T-cell (primary cell): ENCODE data around the gene CCDC3. TPM values are rescaled to one million over a fixed set of nuclear protein-coding genes. Genes with fewer than 3 reads are reported as not detected.

Source experiments
- ATAC-seq, 4 experiments: fragments of 200-7000 bp in 3 of 4; fragments of 150-1000 bp in 1 of 4; cut with Tn5 transposase; replicated peaks in 1 of 4; 1 replicate in 3 of 4; 2 replicates in 1 of 4; pipeline ENCODE4 v1.10.0; 2021; ENCODE audit warnings: moderate library complexity in 3 of 4, mild to moderate bottlenecking in 2 of 4, moderate number of reproducible peaks in 1 of 4
- CTCF ChIA-PET, 2 donors: fragments of 300-600 bp; sonication (Branson Sonifier 250); formaldehyde crosslinking; loops; one replicate each; lab custom pipeline; 2022; ENCODE audit warnings: antibody characterized with exemption in 2 of 2; lab: Charles Lee
- POLR2A ChIA-PET, 2 donors: fragments of 300-600 bp; sonication (Branson Sonifier 250); formaldehyde crosslinking; loops; one replicate each; lab custom pipeline; 2022; ENCODE audit warnings: antibody characterized with exemption in 2 of 2; lab: Charles Lee
- DNase-seq, 35 experiments: peaks; one replicate each; pipeline versions ENCODE4 v3.0.0 to v3.0.0-alpha.2; 2013 to 2023
- H3K27ac ChIP-seq: one replicate; pipeline ENCODE4 v1.5.1; 2013; ENCODE audit warnings: low read length
- H3K27me3 ChIP-seq, 2 experiments: replicated peaks in 1 of 2; 1 replicate in 1 of 2; 2 replicates in 1 of 2; pipeline versions ENCODE4 v1.6.1 to v1.7.0; 2013; ENCODE audit warnings: low read length in 1 of 2, mixed read lengths in 1 of 2; ENCODE audit not compliant: control insufficient read depth in 2 of 2, insufficient read depth in 2 of 2; ENCODE audit errors: extremely low read depth in 1 of 2
- H3K36me3 ChIP-seq, 2 donors: 1 replicate in 1 of 2; 2 replicates in 1 of 2; pipeline versions ENCODE4 v1.6.1 to v1.7.0; 2013; ENCODE audit warnings: low read length in 1 of 2; ENCODE audit not compliant: control insufficient read depth in 2 of 2, insufficient read depth in 1 of 2; ENCODE audit errors: extremely low read depth in 1 of 2
- H3K4me1 ChIP-seq, 2 experiments: 1 replicate in 1 of 2; 2 replicates in 1 of 2; pipeline versions ENCODE4 v1.6.1 to v1.7.0; 2013; ENCODE audit warnings: low read length in 2 of 2, mixed read lengths in 1 of 2; ENCODE audit not compliant: insufficient read depth in 2 of 2, control insufficient read depth in 1 of 2; ENCODE audit errors: extremely low read depth in 1 of 2
- H3K4me3 ChIP-seq, 2 donors: 1 replicate in 1 of 2; 2 replicates in 1 of 2; pipeline versions ENCODE4 v1.5.1 to v1.7.0; 2013; ENCODE audit warnings: mild to moderate bottlenecking in 2 of 2, low read length in 1 of 2, moderate library complexity in 1 of 2; ENCODE audit not compliant: control insufficient read depth in 1 of 2; ENCODE audit errors: extremely low read depth in 1 of 2
- H3K9me3 ChIP-seq: 2 replicates; pipeline ENCODE4 v1.7.0; 2013
- H3K27ac Mint-ChIP-seq, 2 donors: one replicate each; pipeline ENCODE4 v1.8.0; 2020 to 2021; ENCODE audit warnings: mild to moderate bottlenecking in 2 of 2, mixed read lengths in 2 of 2
- H3K27me3 Mint-ChIP-seq, 2 donors: one replicate each; pipeline ENCODE4 v1.8.0; 2021 to 2022; ENCODE audit warnings: mixed read lengths in 2 of 2
- H3K36me3 Mint-ChIP-seq: one replicate; pipeline ENCODE4 v1.8.0; 2021; ENCODE audit warnings: mixed read lengths
- H3K4me1 Mint-ChIP-seq, 3 donors: one replicate each; pipeline ENCODE4 v1.8.0; 2020 to 2022; ENCODE audit warnings: mixed read lengths in 3 of 3, mild to moderate bottlenecking in 1 of 3
- H3K4me3 Mint-ChIP-seq, 3 donors: one replicate each; pipeline ENCODE4 v1.8.0; 2020 to 2022; ENCODE audit warnings: mild to moderate bottlenecking in 3 of 3, mixed read lengths in 3 of 3, moderate library complexity in 3 of 3
- H3K9me3 Mint-ChIP-seq, 3 donors: one replicate each; pipeline ENCODE4 v1.8.0; 2020 to 2022; ENCODE audit warnings: mixed read lengths in 3 of 3
- WGBS: methylation state at CpG from one replicate; pipeline ENCODE4 v1.1.5; 2013; ENCODE audit warnings: missing lambda C conversion rate; ENCODE audit not compliant: insufficient coverage; 5-methylcytosine and 5-hydroxymethylcytosine counted together
- total RNA-seq, 35 experiments: library from RNA in 6 of 35; stranded (reverse) in 6 of 35; fragments of 120-200 nt in 1 of 35; gene quantifications; one replicate each; pipeline versions ENCODE4 v1.2.1 to v1.2.4 and lab custom pipeline; 2013 to 2026

Gene CCDC3
- total RNA-seq, 5 donors from 2014 or later (not counting 1 experiment from before 2014, with no cell fraction given) = 0.06 to 0.20 (median 0.16) TPM; not detected in 2

- CTCF ChIA-PET = interaction anchor here in 1 of 2 donors (1.0 kb wide), 1 partner anchor 13 kb away, joined by 3 read pairs; no protein-coding TSS in a partner anchor
- Histone ChIP-seq H3K27ac (no peak overlapping the region), H3K4me3 (no peak overlapping the region), H3K36me3 (no peaks in the 10 kb centered on the region), H3K27me3 (peaks cover 2 to 17% of the 10 kb centered on the region in 2 experiments), H3K9me3 (no peaks in the 10 kb centered on the region), H3K4me1 (no peaks in the 10 kb centered on the region)
- Mint-ChIP-seq H3K27ac (no peak overlapping the region), H3K36me3 (no peaks in the 10 kb centered on the region), H3K9me3 (no peaks in the 10 kb centered on the region), H3K27me3 (peaks cover 17 to 22% of the 10 kb centered on the region in 2 donors), H3K4me1 (no peaks in the 10 kb centered on the region), H3K4me3 (no peak overlapping the region)
- WGBS = 48% methylated on average over 6 of the region's 13 CpGs
- POLR2A ChIA-PET = no interaction called here
- DNase-seq (no peak), ATAC-seq (no peak)
These were observed 95.4 kb downstream of the CCDC3 start for GRCh38 chr10:12906051-12906541.

- Histone ChIP-seq H3K4me3 (no peak overlapping the region), H3K27ac (no peak overlapping the region), H3K9me3 (no peaks in the 10 kb centered on the region), H3K4me1 (no peaks in the 10 kb centered on the region), H3K36me3 (no peaks in the 10 kb centered on the region), H3K27me3 (peaks cover 0 to 17% of the 10 kb centered on the region in 2 experiments)
- Mint-ChIP-seq H3K9me3 (no peaks in the 10 kb centered on the region), H3K27ac (no peak overlapping the region), H3K4me1 (no peaks in the 10 kb centered on the region), H3K36me3 (no peaks in the 10 kb centered on the region), H3K27me3 (peaks cover 14 to 22% of the 10 kb centered on the region in 2 donors), H3K4me3 (no peak overlapping the region)
- no peak for DNase-seq
- ChIA-PET CTCF (interaction anchor here in 1 of 2 donors (0.6 kb wide), 1 partner anchor 24 kb away, joined by 8 read pairs; no protein-coding TSS in a partner anchor), POLR2A (no interaction called here)
- no peak for ATAC-seq
- WGBS = 60% methylated on average over 1 of the region's 5 CpGs
These were observed 96.4 kb downstream of the CCDC3 start for GRCh38 chr10:12905067-12905466.

GRCh38 chr10:12902851-12903358 lies 98.6 kb downstream of the CCDC3 start:
- H3K4me1 ChIP-seq = no peaks in the 10 kb centered on the region
- H3K27me3 ChIP-seq = peaks cover 0 to 11% of the 10 kb centered on the region in 2 experiments
- no peaks in the 10 kb centered on the region for H3K9me3 ChIP-seq
- ChIA-PET CTCF (interaction anchor here in 1 of 2 donors (0.5 kb wide), 1 partner anchor 533 kb away, joined by 5 read pairs; no protein-coding TSS in a partner anchor), POLR2A (no interaction called here)
- Mint-ChIP-seq H3K9me3 (no peaks in the 10 kb centered on the region), H3K27me3 (peaks cover 14 to 22% of the 10 kb centered on the region in 2 donors), H3K4me3 (no peak overlapping the region), H3K36me3 (no peaks in the 10 kb centered on the region), H3K27ac (no peak overlapping the region), H3K4me1 (no peaks in the 10 kb centered on the region)
- no peak overlapping the region for H3K4me3 ChIP-seq
- WGBS = 86% methylated on average over 2 of the region's 7 CpGs
- ATAC-seq = no peak
- no peaks in the 10 kb centered on the region for H3K36me3 ChIP-seq
- DNase-seq = no peak
- H3K27ac ChIP-seq = no peak overlapping the region

GRCh38 chr10:12902135-12902572 lies 99.4 kb downstream of the CCDC3 start:
- Histone ChIP-seq H3K36me3 (no peaks in the 10 kb centered on the region), H3K27me3 (peaks cover 0 to 15% of the 10 kb centered on the region in 2 experiments), H3K4me1 (no peaks in the 10 kb centered on the region), H3K4me3 (no peak overlapping the region), H3K27ac (no peak overlapping the region), H3K9me3 (no peaks in the 10 kb centered on the region)
- ChIA-PET POLR2A (no interaction called here), CTCF (interaction anchor here in 1 of 2 donors (0.9 kb wide), 1 partner anchor 687 kb away, joined by 3 read pairs; no protein-coding TSS in a partner anchor)
- no peaks in the 10 kb centered on the region for H3K9me3 Mint-ChIP-seq
- DNase-seq = peak in 30 of 35 experiments; percentile 2 to 71 (median 23)
- peaks cover 14 to 22% of the 10 kb centered on the region in 2 donors for H3K27me3 Mint-ChIP-seq
- no peak overlapping the region for H3K27ac Mint-ChIP-seq
- no CpG with 5 or more reads among the region's 2 CpGs for WGBS
- no peak for ATAC-seq
- H3K36me3 Mint-ChIP-seq = no peaks in the 10 kb centered on the region
- H3K4me1 Mint-ChIP-seq = no peaks in the 10 kb centered on the region
- H3K4me3 Mint-ChIP-seq = no peak overlapping the region

GRCh38 chr10:12899546-12899945 lies 102.0 kb downstream of the CCDC3 start:
- Mint-ChIP-seq H3K4me1 (no peaks in the 10 kb centered on the region), H3K9me3 (peaks cover 0 to 4% (median 3%) of the 10 kb centered on the region in 3 donors), H3K36me3 (no peaks in the 10 kb centered on the region), H3K27me3 (peaks cover 26% of the 10 kb centered on the region in 2 donors), H3K4me3 (no peak overlapping the region), H3K27ac (no peak overlapping the region)
- Histone ChIP-seq H3K9me3 (no peaks in the 10 kb centered on the region), H3K27me3 (peaks cover 0 to 18% of the 10 kb centered on the region in 2 experiments), H3K27ac (no peak overlapping the region), H3K4me3 (no peak overlapping the region), H3K36me3 (no peaks in the 10 kb centered on the region), H3K4me1 (no peaks in the 10 kb centered on the region)
- DNase-seq (no peak), ATAC-seq (no peak)
- ChIA-PET CTCF (no interaction called here), POLR2A (no interaction called here)
- WGBS = 96% methylated on average over 3 of the region's 7 CpGs

- H3K4me1 ChIP-seq = no peaks in the 10 kb centered on the region
- Mint-ChIP-seq H3K27me3 (peaks cover 29 to 30% of the 10 kb centered on the region in 2 donors), H3K4me3 (no peak overlapping the region), H3K4me1 (no peaks in the 10 kb centered on the region), H3K27ac (no peak overlapping the region), H3K36me3 (no peaks in the 10 kb centered on the region), H3K9me3 (peaks cover 5 to 12% (median 11%) of the 10 kb centered on the region in 3 donors)
- ATAC-seq (no peak), DNase-seq (no peak)
- H3K27me3 ChIP-seq = peaks cover 0 to 18% of the 10 kb centered on the region in 2 experiments
- H3K4me3 ChIP-seq = no peak overlapping the region
- WGBS = 93% methylated on average over 23 of the region's 24 CpGs
- H3K36me3 ChIP-seq = no peaks in the 10 kb centered on the region
- ChIA-PET CTCF (no interaction called here), POLR2A (no interaction called here)
- no peaks in the 10 kb centered on the region for H3K9me3 ChIP-seq
- H3K27ac ChIP-seq = no peak overlapping the region
These were observed 103.2 kb downstream of the CCDC3 start for GRCh38 chr10:12898271-12898670.
